HG02763 (cell line): ENCODE results near the gene FXR2.
"Not testable (repeated sequence)": the region's sequence is repeated elsewhere in the genome, so short reads cannot be mapped to it uniquely, and the experiment has no call there.

Experiments used
- ATAC-seq: cut with Tn5 transposase; IDR thresholded peaks from one replicate; pipeline ENCODE4 v1.9.1; 2021; ENCODE audit warnings: mild to moderate bottlenecking, moderate library complexity; ENCODE audit not compliant: unreplicated experiment

The FXR2 gene

GRCh38 chr17:7629939-7630571, 15.4 kb upstream of the FXR2 start, which contains the start of gene SHBG:
SHBG (plus strand) TSS chr17:7630135; CDS start chr17:7630173, 38 bp downstream.
- ATAC-seq: no peak

- peak; percentile 85 for ATAC-seq
Observed at GRCh38 chr17:7627250-7628121, 12.8 kb upstream of the FXR2 start, which contains the start of gene SAT2. SAT2 (minus strand) TSS chr17:7627821; CDS start chr17:7627635, 186 bp downstream.

GRCh38 chr17:7626956-7627249, 12.2 kb upstream of the FXR2 start:
- no peak for ATAC-seq

- ATAC-seq: no peak
Observed at GRCh38 chr17:7626307-7626706, 11.6 kb upstream of the FXR2 start.

- not testable (repeated sequence) for ATAC-seq
Observed at GRCh38 chr17:7625749-7626148, 11.1 kb upstream of the FXR2 start.

- ATAC-seq: no peak
Observed at GRCh38 chr17:7623661-7624060, 9.0 kb upstream of the FXR2 start.

- ATAC-seq: no peak
Observed at GRCh38 chr17:7620835-7621234, 6.1 kb upstream of the FXR2 start.

GRCh38 chr17:7618608-7619007, 3.9 kb upstream of the FXR2 start:
- no peak for ATAC-seq

- ATAC-seq: no peak
Observed at GRCh38 chr17:7615265-7615747, 609 bp upstream of the FXR2 start.

- ATAC-seq: no peak
Observed at GRCh38 chr17:7613769-7614424, 800 bp downstream of the FXR2 start.

- ATAC-seq: no peak
Observed at GRCh38 chr17:7612294-7612640, 2.4 kb downstream of the FXR2 start.

GRCh38 chr17:7611635-7612293, 2.9 kb downstream of the FXR2 start:
- no peak for ATAC-seq

- no peak for ATAC-seq
Observed at GRCh38 chr17:7610641-7611040, 4.1 kb downstream of the FXR2 start.

- ATAC-seq: no peak
Observed at GRCh38 chr17:7606280-7606679, 8.4 kb downstream of the FXR2 start.

GRCh38 chr17:7597561-7597960, 17.1 kb downstream of the FXR2 start:
- not testable (repeated sequence) for ATAC-seq

- no peak for ATAC-seq
Observed at GRCh38 chr17:7593296-7593695, 21.4 kb downstream of the FXR2 start.

GRCh38 chr17:7592422-7593021, 22.2 kb downstream of the FXR2 start:
- ATAC-seq: no peak

- no peak for ATAC-seq
Observed at GRCh38 chr17:7591596-7591995, 23.1 kb downstream of the FXR2 start.

GRCh38 chr17:7590743-7591142, 24.0 kb downstream of the FXR2 start:
- ATAC-seq: no peak

GRCh38 chr17:7589891-7590691, 24.6 kb downstream of the FXR2 start, which contains the start of gene SOX15:
SOX15 (minus strand) TSS chr17:7590094; CDS start chr17:7589676, 418 bp downstream.
- no peak for ATAC-seq
